WI38 (cell line): ENCODE measurements around the gene SCGB1A1.
"Not testable (repeated sequence)": the region's sequence is repeated elsewhere in the genome, so short reads cannot be mapped to it uniquely, and the experiment has no call there.

Experiments used
- H3K4me3 ChIP-seq: 2 replicates; pipeline ENCODE4 v1.5.1; 2011; ENCODE audit warnings: low read depth, mild to moderate bottlenecking, control low read depth, low read length
- TF ChIP-seq, protein P1 (sequence below): IDR thresholded peaks from 2 replicates; pipeline ENCODE4 v1.5.1; 2012; ENCODE audit warnings: low read depth, mild to moderate bottlenecking, control low read depth, low read length

Gene SCGB1A1, protein sequence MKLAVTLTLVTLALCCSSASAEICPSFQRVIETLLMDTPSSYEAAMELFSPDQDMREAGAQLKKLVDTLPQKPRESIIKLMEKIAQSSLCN

DNA sequence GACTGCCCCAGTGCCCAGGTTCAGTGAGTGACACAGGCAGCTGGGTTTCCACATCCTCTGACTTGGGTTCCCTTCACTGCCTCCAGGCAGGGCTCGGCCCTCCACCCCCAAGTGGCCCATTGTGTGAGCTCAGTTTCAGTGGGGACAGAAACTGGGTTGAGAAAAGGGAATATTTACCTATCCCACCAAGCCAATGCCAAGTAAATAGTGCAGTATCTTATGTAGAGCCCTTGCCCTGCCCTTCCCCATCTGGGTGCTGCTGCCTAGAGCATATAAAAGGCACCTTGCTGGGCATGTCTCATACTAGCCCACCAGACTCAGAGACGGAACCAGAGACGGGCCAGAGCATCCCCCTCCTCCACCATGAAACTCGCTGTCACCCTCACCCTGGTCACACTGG, at the start of gene SCGB1A1:
Gene SCGB1A1 (plus strand): TSS at position 301 of the 400 bp plus-strand sequence. CDS start 63 bp downstream, at position 364.
- H3K4me3 ChIP-seq = no peak within 1 kb of the TSS
- TF ChIP-seq, protein P1, sequence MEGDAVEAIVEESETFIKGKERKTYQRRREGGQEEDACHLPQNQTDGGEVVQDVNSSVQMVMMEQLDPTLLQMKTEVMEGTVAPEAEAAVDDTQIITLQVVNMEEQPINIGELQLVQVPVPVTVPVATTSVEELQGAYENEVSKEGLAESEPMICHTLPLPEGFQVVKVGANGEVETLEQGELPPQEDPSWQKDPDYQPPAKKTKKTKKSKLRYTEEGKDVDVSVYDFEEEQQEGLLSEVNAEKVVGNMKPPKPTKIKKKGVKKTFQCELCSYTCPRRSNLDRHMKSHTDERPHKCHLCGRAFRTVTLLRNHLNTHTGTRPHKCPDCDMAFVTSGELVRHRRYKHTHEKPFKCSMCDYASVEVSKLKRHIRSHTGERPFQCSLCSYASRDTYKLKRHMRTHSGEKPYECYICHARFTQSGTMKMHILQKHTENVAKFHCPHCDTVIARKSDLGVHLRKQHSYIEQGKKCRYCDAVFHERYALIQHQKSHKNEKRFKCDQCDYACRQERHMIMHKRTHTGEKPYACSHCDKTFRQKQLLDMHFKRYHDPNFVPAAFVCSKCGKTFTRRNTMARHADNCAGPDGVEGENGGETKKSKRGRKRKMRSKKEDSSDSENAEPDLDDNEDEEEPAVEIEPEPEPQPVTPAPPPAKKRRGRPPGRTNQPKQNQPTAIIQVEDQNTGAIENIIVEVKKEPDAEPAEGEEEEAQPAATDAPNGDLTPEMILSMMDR = no peak

DNA sequence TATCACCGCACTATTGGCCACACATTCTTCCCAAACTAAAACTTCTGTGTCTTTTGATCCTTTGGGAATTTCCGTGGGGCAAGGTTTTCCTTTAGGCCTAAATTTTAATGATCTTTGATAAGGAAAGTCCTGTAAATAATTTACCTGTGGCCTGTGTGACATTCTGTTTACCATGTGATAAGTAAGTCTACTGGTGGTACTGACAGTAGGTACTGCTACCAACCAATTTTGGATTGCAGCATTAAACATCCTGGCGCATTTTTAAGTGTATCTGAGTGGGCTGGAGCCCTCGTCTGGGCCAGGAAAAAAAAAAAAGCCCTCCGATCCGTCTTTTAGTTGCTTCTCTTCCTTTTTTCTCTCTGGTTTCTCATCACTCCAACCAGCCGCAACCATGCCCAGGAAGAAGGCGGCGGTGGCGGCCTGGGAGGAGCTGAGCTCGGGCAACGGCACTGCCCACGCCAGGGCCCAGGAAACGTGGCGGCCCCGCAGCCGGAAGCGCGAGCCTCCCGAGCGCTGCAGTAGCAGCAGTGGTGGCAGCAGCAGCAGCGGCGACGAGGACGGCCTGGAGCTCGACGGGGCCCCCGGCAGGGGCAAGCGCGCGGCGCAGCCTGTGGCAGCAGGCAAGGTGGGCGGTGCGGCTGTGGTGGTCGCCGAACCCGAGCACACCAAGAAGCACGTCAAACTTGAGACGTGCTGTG, 47.9 kb upstream of the SCGB1A1 start:
- H3K4me3 ChIP-seq = no peak overlapping the region
- TF ChIP-seq, protein P1 = no peak

DNA sequence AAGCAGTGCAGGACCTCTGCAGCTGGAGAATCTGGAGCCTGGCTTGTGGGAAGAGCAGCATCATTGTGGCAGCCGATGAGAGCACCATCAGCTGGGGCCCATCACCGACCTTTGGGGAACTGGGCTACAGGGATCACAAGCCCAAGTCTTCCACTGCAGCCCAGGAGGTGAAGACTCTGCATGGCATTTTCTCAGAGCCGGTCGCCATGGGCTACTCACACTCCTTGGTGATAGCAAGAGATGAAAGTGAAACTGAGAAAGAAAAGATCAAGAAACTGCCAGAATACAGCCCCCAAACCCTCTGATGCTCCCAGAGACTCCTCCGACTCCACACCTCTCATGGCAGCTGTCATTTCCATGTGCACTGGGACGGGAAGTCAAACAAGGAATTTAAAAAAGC, 46.0 kb upstream of the SCGB1A1 start:
- peak overlapping the region; percentile 32 for H3K4me3 ChIP-seq
- TF ChIP-seq, protein P1 = no peak

DNA sequence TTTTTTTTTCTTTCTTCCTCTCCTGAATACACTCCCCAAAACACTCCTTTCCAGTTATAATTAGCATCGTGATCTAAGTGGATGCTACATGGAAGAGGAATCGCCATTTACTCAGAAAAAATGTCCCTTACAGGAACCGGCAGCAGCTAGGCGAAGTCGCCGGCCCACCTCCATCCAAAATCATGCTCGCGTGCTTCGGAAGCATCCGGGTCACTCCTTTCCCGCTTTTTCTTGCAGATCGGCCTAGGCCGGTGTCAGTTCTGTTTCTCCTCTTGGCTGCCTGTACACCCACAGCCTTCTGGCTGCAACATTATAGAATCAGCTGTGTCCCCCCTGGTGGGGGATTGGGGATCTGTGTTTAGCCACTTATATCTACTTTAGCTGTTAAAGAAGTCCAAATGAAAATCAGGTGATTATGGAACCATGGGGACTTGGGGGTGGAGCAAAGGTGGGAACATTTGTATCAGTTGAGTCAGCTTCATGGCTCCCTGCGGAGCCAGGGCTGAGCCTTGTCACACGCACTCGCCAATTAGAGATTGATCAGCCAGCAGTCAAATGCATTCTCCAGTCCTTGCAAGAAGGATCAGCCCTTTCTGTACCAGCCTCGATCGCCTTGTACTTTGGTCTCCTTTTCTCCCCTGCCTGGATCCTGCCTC, 45.2 kb upstream of the SCGB1A1 start:
- TF ChIP-seq, protein P1 = no peak

DNA sequence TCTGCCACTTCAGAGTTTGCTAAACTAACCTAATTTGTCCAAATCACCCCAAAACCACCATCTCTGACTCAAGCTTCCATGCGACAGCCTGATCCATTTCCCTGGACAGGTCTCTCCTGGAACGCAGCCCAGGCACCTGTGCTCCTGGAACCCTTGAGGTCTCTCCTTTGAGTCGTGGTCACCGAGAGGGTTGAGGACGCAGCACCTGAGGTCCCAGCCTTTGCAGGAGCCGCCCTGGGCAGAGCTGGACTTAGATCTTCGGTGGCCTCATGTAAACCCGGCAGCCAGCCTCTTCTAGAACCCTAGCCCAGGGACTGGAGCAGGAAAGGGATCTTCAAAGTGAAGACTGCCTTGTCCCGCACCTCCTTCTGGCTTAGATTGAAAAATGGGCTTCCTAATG, 44.0 kb upstream of the SCGB1A1 start:
- H3K4me3 ChIP-seq = no peak overlapping the region
- TF ChIP-seq, protein P1 = no peak

More for the DNA sequence above, 45.2 kb upstream of the SCGB1A1 start:
- no peak overlapping the region for H3K4me3 ChIP-seq

DNA sequence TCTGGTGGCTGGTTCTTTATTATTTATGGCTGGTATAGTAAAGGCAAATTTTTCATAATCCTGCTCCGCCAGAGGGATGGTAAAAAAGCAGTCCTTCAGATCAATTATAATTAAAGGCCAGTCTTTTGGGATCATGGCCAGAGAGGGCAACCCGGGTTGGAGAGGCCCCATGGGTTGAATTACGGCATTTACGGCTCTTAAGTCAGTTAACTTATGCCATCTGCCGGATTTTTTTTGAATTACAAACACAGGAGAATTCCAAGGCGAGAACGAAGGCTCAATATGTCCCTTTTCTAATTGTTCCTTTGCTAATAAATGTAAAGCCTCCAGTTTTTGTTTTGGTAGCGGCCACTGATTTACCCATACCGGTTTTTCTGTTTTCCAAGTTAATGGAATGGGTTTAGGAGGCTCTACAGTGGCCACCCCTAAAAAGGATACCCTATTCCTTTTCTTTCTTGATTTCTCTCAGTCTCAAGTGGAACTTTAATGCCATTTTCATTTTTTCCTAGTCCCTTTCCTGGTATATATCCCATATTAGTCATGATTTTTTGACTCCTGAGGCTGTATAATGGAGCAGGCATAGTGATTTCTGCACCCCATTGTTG, 40.3 kb upstream of the SCGB1A1 start:
- TF ChIP-seq, protein P1 = 0 out of 2 replicates have a peak, but pooled peaks have one; percentile 6
- not testable (repeated sequence) for H3K4me3 ChIP-seq

DNA sequence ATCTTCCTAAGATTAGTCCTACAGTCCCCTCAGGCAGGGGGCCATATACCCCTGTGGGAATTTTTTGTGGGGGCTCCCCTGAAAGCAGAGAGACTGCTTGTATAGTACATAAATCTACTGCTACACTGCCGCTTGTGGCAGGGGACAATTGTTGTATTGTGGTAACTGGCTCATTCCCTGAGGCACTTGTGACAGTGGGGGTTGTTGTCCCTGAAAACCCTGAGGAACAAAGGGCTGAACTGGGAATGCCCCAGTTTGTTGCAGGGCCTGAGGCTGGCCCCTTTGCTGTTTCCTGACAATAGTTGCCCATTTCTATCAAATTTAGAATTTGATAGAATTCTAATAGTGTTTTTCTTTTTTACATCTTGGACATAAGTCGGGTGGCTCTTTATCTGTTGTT, 39.2 kb upstream of the SCGB1A1 start:
- H3K4me3 ChIP-seq = not testable (repeated sequence)
